Measurements from ENCODE around the gene SORCS2.

DNA sequence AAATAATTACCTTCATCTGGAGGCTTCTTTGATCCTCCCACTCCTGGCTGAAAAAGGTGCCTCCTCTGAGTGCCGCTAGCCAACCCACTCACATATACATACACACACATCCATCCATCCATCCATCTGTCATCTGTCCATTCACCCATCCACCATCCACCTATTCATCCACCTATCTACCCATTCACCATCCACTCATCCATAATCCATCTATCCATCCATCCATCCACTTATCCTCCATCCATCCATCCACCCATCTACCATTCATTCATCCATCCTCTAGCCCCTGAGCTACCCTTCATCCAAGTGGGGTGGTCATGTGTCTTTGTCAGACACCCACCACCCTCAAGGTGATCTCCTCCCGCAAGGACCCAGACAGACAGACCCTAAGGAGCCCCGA, 423.9 kb downstream of the SORCS2 start:
- TF ChIP-seq, protein P1, sequence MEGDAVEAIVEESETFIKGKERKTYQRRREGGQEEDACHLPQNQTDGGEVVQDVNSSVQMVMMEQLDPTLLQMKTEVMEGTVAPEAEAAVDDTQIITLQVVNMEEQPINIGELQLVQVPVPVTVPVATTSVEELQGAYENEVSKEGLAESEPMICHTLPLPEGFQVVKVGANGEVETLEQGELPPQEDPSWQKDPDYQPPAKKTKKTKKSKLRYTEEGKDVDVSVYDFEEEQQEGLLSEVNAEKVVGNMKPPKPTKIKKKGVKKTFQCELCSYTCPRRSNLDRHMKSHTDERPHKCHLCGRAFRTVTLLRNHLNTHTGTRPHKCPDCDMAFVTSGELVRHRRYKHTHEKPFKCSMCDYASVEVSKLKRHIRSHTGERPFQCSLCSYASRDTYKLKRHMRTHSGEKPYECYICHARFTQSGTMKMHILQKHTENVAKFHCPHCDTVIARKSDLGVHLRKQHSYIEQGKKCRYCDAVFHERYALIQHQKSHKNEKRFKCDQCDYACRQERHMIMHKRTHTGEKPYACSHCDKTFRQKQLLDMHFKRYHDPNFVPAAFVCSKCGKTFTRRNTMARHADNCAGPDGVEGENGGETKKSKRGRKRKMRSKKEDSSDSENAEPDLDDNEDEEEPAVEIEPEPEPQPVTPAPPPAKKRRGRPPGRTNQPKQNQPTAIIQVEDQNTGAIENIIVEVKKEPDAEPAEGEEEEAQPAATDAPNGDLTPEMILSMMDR (IDR thresholded peaks at IDR 0.05): no peak
- TF ChIP-seq EZH2 (IDR thresholded peaks at IDR 0.05): no peak

All from neural progenitor cell (in vitro differentiated cells).